Measurements from ENCODE around the gene SLC38A8.

Gene SLC38A8

GRCh38 chr16:84069540-84069939 lies 26.9 kb upstream of the SLC38A8 start:
- FAIRE-seq (no peak), DNase-seq (ENCODE audit: insufficient read length, low spot score) (no peak)
- TF ChIP-seq, protein P1, sequence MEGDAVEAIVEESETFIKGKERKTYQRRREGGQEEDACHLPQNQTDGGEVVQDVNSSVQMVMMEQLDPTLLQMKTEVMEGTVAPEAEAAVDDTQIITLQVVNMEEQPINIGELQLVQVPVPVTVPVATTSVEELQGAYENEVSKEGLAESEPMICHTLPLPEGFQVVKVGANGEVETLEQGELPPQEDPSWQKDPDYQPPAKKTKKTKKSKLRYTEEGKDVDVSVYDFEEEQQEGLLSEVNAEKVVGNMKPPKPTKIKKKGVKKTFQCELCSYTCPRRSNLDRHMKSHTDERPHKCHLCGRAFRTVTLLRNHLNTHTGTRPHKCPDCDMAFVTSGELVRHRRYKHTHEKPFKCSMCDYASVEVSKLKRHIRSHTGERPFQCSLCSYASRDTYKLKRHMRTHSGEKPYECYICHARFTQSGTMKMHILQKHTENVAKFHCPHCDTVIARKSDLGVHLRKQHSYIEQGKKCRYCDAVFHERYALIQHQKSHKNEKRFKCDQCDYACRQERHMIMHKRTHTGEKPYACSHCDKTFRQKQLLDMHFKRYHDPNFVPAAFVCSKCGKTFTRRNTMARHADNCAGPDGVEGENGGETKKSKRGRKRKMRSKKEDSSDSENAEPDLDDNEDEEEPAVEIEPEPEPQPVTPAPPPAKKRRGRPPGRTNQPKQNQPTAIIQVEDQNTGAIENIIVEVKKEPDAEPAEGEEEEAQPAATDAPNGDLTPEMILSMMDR (IDR thresholded peaks at IDR 0.05; ENCODE audit: insufficient read depth, missing control alignments) = no peak

DNA sequence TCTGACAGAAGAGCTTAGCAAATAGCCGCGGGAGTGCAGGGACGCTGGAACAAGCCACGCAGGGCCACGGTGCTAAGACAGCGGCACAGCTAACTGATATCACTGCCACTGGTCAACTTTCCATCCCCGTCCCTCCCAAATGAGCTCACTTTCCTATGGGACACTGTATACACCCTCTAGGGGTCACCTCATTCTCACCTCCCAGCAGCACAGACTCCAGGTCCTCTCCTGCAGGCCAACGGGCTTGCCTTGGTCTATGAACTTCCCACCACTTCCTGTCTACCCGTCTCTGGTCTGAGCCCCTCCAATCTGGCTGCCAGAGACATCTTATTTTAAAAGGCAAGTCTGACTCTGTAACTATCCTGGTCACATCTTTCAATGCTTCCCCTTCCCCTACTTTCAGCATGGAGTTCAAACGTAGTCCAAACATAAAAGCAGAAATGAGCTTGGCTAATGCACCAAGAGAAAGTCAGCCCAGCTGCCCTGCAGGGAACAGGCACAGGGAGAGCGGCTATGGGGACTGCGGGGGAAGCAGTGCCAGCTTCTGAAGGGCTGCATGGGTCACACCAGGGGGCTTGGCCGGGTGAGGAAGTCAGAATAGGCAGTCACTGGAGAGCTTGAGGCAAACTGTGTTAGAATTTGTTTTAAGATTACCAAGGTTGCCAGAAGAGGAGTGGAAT lies 26.3 kb upstream of the SLC38A8 start:
- FAIRE-seq (no peak), DNase-seq (ENCODE audit: insufficient read length, low spot score) (no peak)
- TF ChIP-seq, protein P1 (IDR thresholded peaks at IDR 0.05; ENCODE audit: insufficient read depth, missing control alignments) = no peak

- DNase-seq (ENCODE audit: insufficient read length, low spot score) (no peak), FAIRE-seq (no peak)
- TF ChIP-seq, protein P1 (IDR thresholded peaks at IDR 0.05; ENCODE audit: insufficient read depth, missing control alignments) = no peak
Measured at GRCh38 chr16:84068041-84068440, 25.4 kb upstream of the SLC38A8 start.

DNA sequence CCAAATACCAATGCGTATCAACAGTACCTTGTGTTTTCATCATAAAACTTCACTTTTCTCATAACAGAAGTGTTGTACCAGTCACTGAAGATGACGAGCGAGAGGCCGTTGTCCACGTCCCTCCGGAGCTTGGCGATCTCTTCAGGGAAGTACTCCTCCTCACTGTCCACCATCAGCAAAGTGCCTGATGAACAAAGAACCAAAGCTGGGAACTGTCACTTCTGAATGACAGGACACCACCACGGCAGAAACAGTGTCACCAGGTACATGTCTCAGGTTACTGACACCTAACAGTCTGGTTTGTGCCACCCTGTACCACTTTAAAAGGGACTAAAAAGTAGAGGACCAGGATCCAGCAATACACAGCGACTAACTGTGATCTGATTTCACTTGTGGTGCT lies 25.0 kb upstream of the SLC38A8 start:
- FAIRE-seq (no peak), DNase-seq (ENCODE audit: insufficient read length, low spot score) (no peak)
- TF ChIP-seq, protein P1 (IDR thresholded peaks at IDR 0.05; ENCODE audit: insufficient read depth, missing control alignments) = no peak

DNA sequence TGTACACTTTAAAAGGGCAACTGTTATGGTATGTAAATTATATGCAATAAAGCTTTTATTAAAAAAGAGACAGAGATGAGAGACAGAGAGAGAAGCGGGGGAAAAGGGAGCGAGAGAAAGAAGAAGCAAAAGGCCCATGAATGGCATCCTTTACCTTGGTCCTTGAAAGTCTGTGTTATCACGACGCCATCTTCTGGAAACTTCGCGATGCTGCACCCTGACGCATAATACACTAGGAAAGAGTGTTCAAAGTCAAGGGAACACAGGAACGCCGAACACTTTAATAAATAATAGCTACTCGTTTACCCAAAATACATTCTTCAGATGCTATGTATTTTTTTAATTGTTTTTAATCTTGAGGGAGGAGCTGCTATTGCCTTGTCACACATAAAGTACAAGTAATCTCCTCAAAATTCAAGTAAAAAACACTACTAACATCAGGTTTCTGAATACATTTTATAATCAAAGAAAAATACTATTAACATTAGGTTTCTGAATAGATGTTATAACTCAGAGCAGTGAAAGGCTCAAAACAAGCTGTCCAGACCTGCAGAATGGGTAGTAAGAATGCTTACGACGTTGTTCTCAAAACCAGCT lies 23.0 kb upstream of the SLC38A8 start:
- DNase-seq (ENCODE audit: insufficient read length, low spot score) (no peak), FAIRE-seq (no peak)
- TF ChIP-seq, protein P1 (IDR thresholded peaks at IDR 0.05; ENCODE audit: insufficient read depth, missing control alignments) = peak; percentile 78

DNA sequence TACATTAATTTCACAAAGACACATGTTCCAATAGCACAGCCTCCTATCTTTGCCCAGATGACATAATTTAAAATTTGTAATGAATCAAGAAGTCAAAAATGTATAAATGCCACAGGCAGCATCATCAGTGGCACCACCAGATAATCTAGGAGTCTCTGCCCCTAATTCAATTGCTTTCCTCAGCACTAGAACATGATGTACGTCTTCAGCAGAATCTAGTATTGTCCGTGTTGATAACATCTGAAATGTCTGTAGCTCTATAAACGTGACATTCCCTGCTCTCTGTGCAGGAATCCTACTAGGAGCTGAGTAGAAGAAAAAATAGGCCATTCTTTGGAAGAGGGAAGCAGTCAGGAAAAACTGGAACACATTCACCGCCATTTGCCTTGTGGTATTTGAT lies 21.4 kb upstream of the SLC38A8 start:
- FAIRE-seq (no peak), DNase-seq (ENCODE audit: insufficient read length, low spot score) (no peak)
- TF ChIP-seq, protein P1 (IDR thresholded peaks at IDR 0.05; ENCODE audit: insufficient read depth, missing control alignments) = no peak
